ENCODE results near the gene TAAR5. TPM values are rescaled to one million over a fixed set of nuclear protein-coding genes. Genes with fewer than 3 reads are reported as not detected.

The TAAR5 gene
- polyA plus RNA-seq, 1 of the 3 experiments (the other 2 are of a cell fraction) = not detected

DNA sequence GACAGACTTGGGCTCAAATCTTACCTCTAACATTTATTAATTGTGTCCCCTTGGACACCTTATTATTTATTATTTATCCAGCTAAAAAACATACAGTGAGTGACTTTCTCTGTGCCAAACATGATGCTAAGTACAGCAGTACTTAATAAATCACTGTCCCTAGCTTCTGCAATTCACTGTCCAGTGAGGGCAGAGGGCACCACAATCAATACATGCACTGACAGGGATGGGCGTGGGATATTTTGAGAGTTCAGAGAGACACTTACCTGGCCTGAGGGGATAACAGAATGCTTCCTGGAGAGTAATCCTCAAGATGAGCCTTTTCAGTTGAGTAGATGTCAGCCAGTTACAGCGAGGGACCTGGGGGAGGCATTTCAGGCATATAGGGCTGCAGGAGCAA, 43.8 kb upstream of the TAAR5 start:
- no peak overlapping the region for H3K4me2 ChIP-seq
- TF ChIP-seq GATA2 (CRISPR knock-in tag; IDR thresholded peaks at IDR 0.05) (no peak), POLR2AphosphoS5 (IDR thresholded peaks at IDR 0.05; ENCODE audit: low read depth, low read length) (no peak), FOXJ3 (CRISPR knock-in tag; IDR thresholded peaks at IDR 0.05) (no peak), YY1 (IDR thresholded peaks at IDR 0.05; ENCODE audit: low read depth) (no peak), GABPA (IDR thresholded peaks at IDR 0.05; ENCODE audit: low read depth) (no peak), MXI1 (IDR thresholded peaks at IDR 0.05; ENCODE audit: low read depth, low read length) (no peak), EP300 (IDR thresholded peaks at IDR 0.05; ENCODE audit: borderline replicate concordance in 1 of 2, low read depth in 1 of 2, low read length in 1 of 2) (no peak), EZH2phosphoT487 (IDR thresholded peaks at IDR 0.05; ENCODE audit: borderline replicate concordance, low read depth) (no peak), RFX5 (IDR thresholded peaks at IDR 0.05; ENCODE audit: low read length) (no peak), FOXM1 (IDR thresholded peaks at IDR 0.05; ENCODE audit: low read depth) (no peak), RAD21 (IDR thresholded peaks at IDR 0.05; ENCODE audit: low read length) (no peak), CHD2 (IDR thresholded peaks at IDR 0.05; ENCODE audit: low read length, partially characterized antibody) (no peak), FOSL2 (IDR thresholded peaks at IDR 0.05; ENCODE audit: borderline replicate concordance, low read depth) (no peak)
- TF ChIP-seq, protein P1, sequence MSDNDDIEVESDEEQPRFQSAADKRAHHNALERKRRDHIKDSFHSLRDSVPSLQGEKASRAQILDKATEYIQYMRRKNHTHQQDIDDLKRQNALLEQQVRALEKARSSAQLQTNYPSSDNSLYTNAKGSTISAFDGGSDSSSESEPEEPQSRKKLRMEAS (IDR thresholded peaks at IDR 0.05; ENCODE audit: low read depth) = no peak
- TF ChIP-seq, protein P2, sequence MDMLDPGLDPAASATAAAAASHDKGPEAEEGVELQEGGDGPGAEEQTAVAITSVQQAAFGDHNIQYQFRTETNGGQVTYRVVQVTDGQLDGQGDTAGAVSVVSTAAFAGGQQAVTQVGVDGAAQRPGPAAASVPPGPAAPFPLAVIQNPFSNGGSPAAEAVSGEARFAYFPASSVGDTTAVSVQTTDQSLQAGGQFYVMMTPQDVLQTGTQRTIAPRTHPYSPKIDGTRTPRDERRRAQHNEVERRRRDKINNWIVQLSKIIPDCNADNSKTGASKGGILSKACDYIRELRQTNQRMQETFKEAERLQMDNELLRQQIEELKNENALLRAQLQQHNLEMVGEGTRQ (IDR thresholded peaks at IDR 0.05; ENCODE audit: borderline replicate concordance, low read depth, low read length) = no peak
- TF ChIP-seq, protein P3, sequence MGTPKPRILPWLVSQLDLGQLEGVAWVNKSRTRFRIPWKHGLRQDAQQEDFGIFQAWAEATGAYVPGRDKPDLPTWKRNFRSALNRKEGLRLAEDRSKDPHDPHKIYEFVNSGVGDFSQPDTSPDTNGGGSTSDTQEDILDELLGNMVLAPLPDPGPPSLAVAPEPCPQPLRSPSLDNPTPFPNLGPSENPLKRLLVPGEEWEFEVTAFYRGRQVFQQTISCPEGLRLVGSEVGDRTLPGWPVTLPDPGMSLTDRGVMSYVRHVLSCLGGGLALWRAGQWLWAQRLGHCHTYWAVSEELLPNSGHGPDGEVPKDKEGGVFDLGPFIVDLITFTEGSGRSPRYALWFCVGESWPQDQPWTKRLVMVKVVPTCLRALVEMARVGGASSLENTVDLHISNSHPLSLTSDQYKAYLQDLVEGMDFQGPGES (IDR thresholded peaks at IDR 0.05; ENCODE audit: low read depth, low read length) = no peak
- TF ChIP-seq, protein P4, sequence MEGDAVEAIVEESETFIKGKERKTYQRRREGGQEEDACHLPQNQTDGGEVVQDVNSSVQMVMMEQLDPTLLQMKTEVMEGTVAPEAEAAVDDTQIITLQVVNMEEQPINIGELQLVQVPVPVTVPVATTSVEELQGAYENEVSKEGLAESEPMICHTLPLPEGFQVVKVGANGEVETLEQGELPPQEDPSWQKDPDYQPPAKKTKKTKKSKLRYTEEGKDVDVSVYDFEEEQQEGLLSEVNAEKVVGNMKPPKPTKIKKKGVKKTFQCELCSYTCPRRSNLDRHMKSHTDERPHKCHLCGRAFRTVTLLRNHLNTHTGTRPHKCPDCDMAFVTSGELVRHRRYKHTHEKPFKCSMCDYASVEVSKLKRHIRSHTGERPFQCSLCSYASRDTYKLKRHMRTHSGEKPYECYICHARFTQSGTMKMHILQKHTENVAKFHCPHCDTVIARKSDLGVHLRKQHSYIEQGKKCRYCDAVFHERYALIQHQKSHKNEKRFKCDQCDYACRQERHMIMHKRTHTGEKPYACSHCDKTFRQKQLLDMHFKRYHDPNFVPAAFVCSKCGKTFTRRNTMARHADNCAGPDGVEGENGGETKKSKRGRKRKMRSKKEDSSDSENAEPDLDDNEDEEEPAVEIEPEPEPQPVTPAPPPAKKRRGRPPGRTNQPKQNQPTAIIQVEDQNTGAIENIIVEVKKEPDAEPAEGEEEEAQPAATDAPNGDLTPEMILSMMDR (IDR thresholded peaks at IDR 0.05) = no peak
- POLR2A ChIA-PET = no interaction called here
- H3K27me3 ChIP-seq (ENCODE audit: insufficient read depth) = no peaks in the 10 kb centered on the region
- H3K4me3 ChIP-seq (ENCODE audit: low read depth in 2 of 2, low read length in 1 of 2) = no peak overlapping the region
- no peaks in the 10 kb centered on the region for H3K36me3 ChIP-seq (replicated peaks in 1 of 2; ENCODE audit: control insufficient read depth in 1 of 2, insufficient read depth in 2 of 2, low read length in 1 of 2)
- DNase-seq = no peak
- H3K9ac ChIP-seq = no peak overlapping the region
- no peaks in the 10 kb centered on the region for H3K9me2 ChIP-seq
- H3K27ac ChIP-seq (ENCODE audit: low read depth in 2 of 2, low read length in 1 of 2) = no peak overlapping the region
- CTCF ChIA-PET = no interaction called here
- no peaks in the 10 kb centered on the region for H3F3A ChIP-seq (replicated peaks; ENCODE audit: insufficient read depth)
- H3K9me3 ChIP-seq = no peaks in the 10 kb centered on the region
- no peak overlapping the region for H2AFZ ChIP-seq (ENCODE audit: low read depth)
- no peaks in the 10 kb centered on the region for H3K4me1 ChIP-seq (ENCODE audit: control insufficient read depth in 1 of 2, insufficient read depth in 2 of 2, low read depth in 1 of 2, low read length in 1 of 2)
- no peaks in the 10 kb centered on the region for H3K79me2 ChIP-seq (ENCODE audit: insufficient read depth)
- H4K20me1 ChIP-seq (ENCODE audit: insufficient read depth) = no peaks in the 10 kb centered on the region
- whole genome bisulfite sequencing (ENCODE audit: low lambda C conversion rate) = 14% methylated on average over 2 of the region's 2 CpGs

Measured in SK-N-SH (cell line).